IMR-90 (cell line): ENCODE results near the gene LIMS1. TPM values are rescaled to one million over a fixed set of nuclear protein-coding genes. Genes with fewer than 3 reads are reported as not detected.

Experiments
- ATAC-seq: fragments of 200-7000 bp; cut with Tn5 transposase; 2 replicates; pipeline ENCODE4 v1.9.1; 2020; ENCODE audit warnings: low read depth, mild to moderate bottlenecking, moderate library complexity
- BruUV-seq: library from RNA; stranded (reverse); fragments of 400-500 nt; replicated peaks from 2 replicates; lab custom pipeline; 2021; lab: Mats Ljungman, UMichigan
- CTCF ChIA-PET: fragments of 300-600 bp; formaldehyde crosslinking; extraction: SDS; loops from one replicate; lab custom pipeline; 2021; ENCODE audit warnings: antibody characterized with exemption; lab: Yijun Ruan, JAX
- POLR2A ChIA-PET: fragments of 300-600 bp; sonication (Branson Sonifier 250); formaldehyde crosslinking; loops from one replicate; lab custom pipeline; 2022; ENCODE audit warnings: antibody characterized with exemption; ENCODE audit not compliant: unreplicated experiment; lab: Charles Lee
- DNase-seq: peaks from one replicate; pipeline ENCODE4 v3.0.0; 2013
- H2AFZ ChIP-seq: replicated peaks from 2 replicates; pipeline ENCODE3; 2013; ENCODE audit warnings: low read length, mild to moderate bottlenecking; ENCODE audit not compliant: poor library complexity
- H2AK5ac ChIP-seq: 2 replicates; pipeline ENCODE4 v1.6.1; 2013; ENCODE audit warnings: low read depth, low read length, inconsistent platforms
- H2AK9ac ChIP-seq: replicated peaks from 2 replicates; pipeline ENCODE3; 2013; ENCODE audit warnings: mild to moderate bottlenecking, low read depth, low read length, moderate library complexity; ENCODE audit not compliant: poor library complexity
- H2BK120ac ChIP-seq: 2 replicates; pipeline ENCODE4 v1.6.1; 2013; ENCODE audit warnings: low read depth, low read length, inconsistent platforms
- H2BK15ac ChIP-seq: 3 replicates; pipeline ENCODE4 v1.6.1; 2013; ENCODE audit warnings: low read depth, low read length, inconsistent platforms
- H2BK20ac ChIP-seq: 2 replicates; pipeline ENCODE4 v1.6.1; 2013; ENCODE audit warnings: low read depth, mild to moderate bottlenecking, inconsistent platforms, low read length, moderate library complexity
- H2BK5ac ChIP-seq: 2 replicates; pipeline ENCODE4 v1.6.1; 2013; ENCODE audit warnings: mild to moderate bottlenecking, low read depth, low read length, inconsistent platforms; ENCODE audit not compliant: poor library complexity, severe bottlenecking
- H3K14ac ChIP-seq: replicated peaks from 2 replicates; pipeline ENCODE4 v1.6.1; 2013; ENCODE audit warnings: low read depth, low read length, inconsistent platforms
- H3K18ac ChIP-seq: 2 replicates; pipeline ENCODE4 v1.6.1; 2013; ENCODE audit warnings: low read depth, low read length, control low read depth
- H3K23ac ChIP-seq: 2 replicates; pipeline ENCODE4 v1.6.1; 2013; ENCODE audit warnings: low read depth, low read length, inconsistent platforms
- H3K27ac ChIP-seq: 2 replicates; pipeline ENCODE4 v1.5.1; 2013; ENCODE audit warnings: mild to moderate bottlenecking, control low read depth, low read length; ENCODE audit not compliant: insufficient read depth
- H3K27me3 ChIP-seq: 2 replicates; pipeline ENCODE4 v1.6.1; 2013; ENCODE audit warnings: low read length; ENCODE audit not compliant: control insufficient read depth, insufficient read depth
- H3K36me3 ChIP-seq: 2 replicates; pipeline ENCODE4 v1.6.1; 2013; ENCODE audit warnings: low read length, mixed read lengths; ENCODE audit not compliant: control insufficient read depth, insufficient read depth
- H3K4ac ChIP-seq: 2 replicates; pipeline ENCODE4 v1.6.1; 2013; ENCODE audit warnings: low read depth, low read length, inconsistent platforms
- H3K4me1 ChIP-seq: 2 replicates; pipeline ENCODE4 v1.6.1; 2013; ENCODE audit warnings: low read length, mixed read lengths; ENCODE audit not compliant: control insufficient read depth, insufficient read depth
- H3K4me2 ChIP-seq: 2 replicates; pipeline ENCODE4 v1.6.1; 2013; ENCODE audit warnings: low read depth, mild to moderate bottlenecking, control low read depth, low read length, moderate library complexity
- H3K4me3 ChIP-seq: 2 replicates; pipeline ENCODE4 v1.5.1; 2013; ENCODE audit warnings: low read depth, mild to moderate bottlenecking, control low read depth, low read length, moderate library complexity; ENCODE audit not compliant: insufficient read depth
- H3K56ac ChIP-seq: 2 replicates; pipeline ENCODE4 v1.6.1; 2013; ENCODE audit warnings: low read length, inconsistent platforms; ENCODE audit not compliant: insufficient read depth; ENCODE audit errors: extremely low read depth
- H3K79me1 ChIP-seq, 2 experiments: 2 replicates each; pipeline ENCODE4 v1.6.1; 2013; ENCODE audit warnings: low read length in 2 of 2, inconsistent platforms in 1 of 2, low read depth in 1 of 2
- H3K9ac ChIP-seq: 2 replicates; pipeline ENCODE4 v1.6.1; 2013; ENCODE audit warnings: low read depth, low read length, control low read depth
- H3K9me1 ChIP-seq: 2 replicates; pipeline ENCODE4 v1.6.1; 2013; ENCODE audit warnings: low read length, inconsistent platforms; ENCODE audit not compliant: insufficient read depth
- H3K9me3 ChIP-seq: 2 replicates; pipeline ENCODE4 v1.6.1; 2013; ENCODE audit warnings: low read length; ENCODE audit not compliant: control insufficient read depth, insufficient read depth
- H4K20me1 ChIP-seq: 2 replicates; pipeline ENCODE4 v1.6.1; 2013; ENCODE audit warnings: low read length, inconsistent platforms; ENCODE audit not compliant: insufficient read depth
- H4K5ac ChIP-seq: 2 replicates; pipeline ENCODE4 v1.6.1; 2013; ENCODE audit warnings: mild to moderate bottlenecking, low read depth, low read length, control low read depth
- H4K8ac ChIP-seq, 2 experiments: 2 replicates each; pipeline ENCODE4 v1.6.1; 2013; ENCODE audit warnings: low read depth in 2 of 2, low read length in 2 of 2, control low read depth in 1 of 2, inconsistent platforms in 1 of 2
- H4K91ac ChIP-seq: 2 replicates; pipeline ENCODE4 v1.6.1; 2013; ENCODE audit warnings: low read depth, low read length, inconsistent platforms; ENCODE audit not compliant: insufficient read depth
- CHD1 ChIP-seq: IDR thresholded peaks from 2 replicates; pipeline ENCODE4 v1.6.1; 2012; ENCODE audit warnings: low read depth, low read length, improper control_type of control experiment
- CTCF ChIP-seq: conservative IDR thresholded peaks from 2 replicates; pipeline ENCODE4 v1.5.1; 2012; ENCODE audit warnings: mild to moderate bottlenecking, low read depth, low read length, improper control_type of control experiment
- FOS ChIP-seq: fragments of 150-350 bp; IDR thresholded peaks from 2 replicates; pipeline ENCODE4 v1.6.1; 2016; ENCODE audit warnings: low read depth, low read length
- MAFK ChIP-seq: IDR thresholded peaks from 2 replicates; pipeline ENCODE4 v1.6.1; 2012; ENCODE audit warnings: low read depth, low read length, improper control_type of control experiment
- MAZ ChIP-seq: IDR thresholded peaks from 2 replicates; pipeline ENCODE4 v1.6.1; 2012; ENCODE audit warnings: low read depth, mild to moderate bottlenecking, low read length, improper control_type of control experiment, moderate library complexity, borderline replicate concordance
- POLR2A ChIP-seq: IDR thresholded peaks from 2 replicates; pipeline ENCODE4 v1.6.1; 2012; ENCODE audit warnings: mild to moderate bottlenecking, low read depth, low read length
- RAD21 ChIP-seq: IDR thresholded peaks from 2 replicates; pipeline ENCODE4 v1.6.1; 2012; ENCODE audit warnings: low read length, improper control_type of control experiment
- RCOR1 ChIP-seq: IDR thresholded peaks from 2 replicates; pipeline ENCODE4 v1.6.1; 2012; ENCODE audit warnings: mild to moderate bottlenecking, low read length, improper control_type of control experiment; ENCODE audit not compliant: insufficient replicate concordance
- RFX5 ChIP-seq: IDR thresholded peaks from 2 replicates; pipeline ENCODE4 v1.8.0; 2012; ENCODE audit warnings: low read depth, mild to moderate bottlenecking, low read length, moderate library complexity
- SMC3 ChIP-seq: fragments of 150-350 bp; IDR thresholded peaks from 2 replicates; pipeline ENCODE4 v1.6.1; 2016; ENCODE audit warnings: low read depth, mild to moderate bottlenecking, antibody characterized with exemption, low read length, moderate library complexity
- USF2 ChIP-seq: fragments of 150-350 bp; IDR thresholded peaks from 2 replicates; pipeline ENCODE4 v1.6.1; 2017; ENCODE audit warnings: mild to moderate bottlenecking, antibody characterized with exemption, low read length, low read depth
- WGBS, 2 experiments: methylation state at CpG; one replicate each; pipeline versions ENCODE4 v1.1.5 to v1.1.7; 2013; ENCODE audit warnings: missing lambda C conversion rate in 2 of 2; ENCODE audit not compliant: insufficient read length in 1 of 2; ENCODE audit errors: extremely low coverage in 2 of 2; 5-methylcytosine and 5-hydroxymethylcytosine counted together
- dilution Hi-C: fragments of 300-500 bp; cut with HindIII; formaldehyde crosslinking; loops from one replicate; pipeline ENCODE4 v1.14.3; 2018; ENCODE audit warnings: low sequenced_read_pairs; ENCODE audit not compliant: unreplicated experiment
- in situ Hi-C: fragments of 300-500 bp; cut with MboI; formaldehyde crosslinking; loops from 3 replicates; pipeline ENCODE4 v1.14.3; 2019; ENCODE audit warnings: low sequenced_read_pairs, inconsistent platforms, mixed read lengths
- intact Hi-C: fragments of 100-400 bp; cut with micrococcal nuclease; formaldehyde crosslinking; loops from 2 replicates; pipeline ENCODE4 v1.10.0; 2022
- polyA plus RNA-seq, 3 experiments: library from polyadenylated mRNA; depleted of rRNA; stranded (reverse); fragments of >200 nt; gene quantifications; 2 replicates each; pipeline ENCODE4 v1.2.3, GENCODE V29; 2012; ENCODE audit warnings: low replicate concordance in 1 of 3
- total RNA-seq: library from RNA; depleted of rRNA; stranded (reverse); fragments of >200 nt; gene quantifications from 2 replicates; pipeline ENCODE4 v1.2.3, GENCODE V29; 2012

Gene LIMS1
- total and polyA plus RNA-seq, 2 of the 4 experiments (the other 2 are of a cell fraction), result 59.1 to 131 TPM

GRCh38 chr2:108534584-108535356, 500 bp downstream of the LIMS1 start:
- H3K4ac ChIP-seq, result peak overlapping the region; percentile 67
- no peak overlapping the region for H2AK5ac ChIP-seq
- no peak overlapping the region for H2BK15ac ChIP-seq
- 0% methylated on average over 23 of the region's 57 CpGs; no CpG with 5 or more reads in 1 of the 2 experiments for WGBS, 2 experiments
- H3K36me3 ChIP-seq, result no peaks in the 10 kb centered on the region
- H3K4me1 ChIP-seq, result peaks cover 10% of the 10 kb centered on the region
- peaks cover 12 to 51% of the 10 kb centered on the region in 2 experiments; a peak in 3 of 4 replicates for H3K79me1 ChIP-seq
- no peak overlapping the region for H2BK20ac ChIP-seq
- in situ Hi-C loops, result no loop called here
- H4K5ac ChIP-seq, result peak overlapping the region; percentile 25; the same call in 1 of the 2 replicates
- H3K9me1 ChIP-seq, result peaks cover 6% of the 10 kb centered on the region; the same call in 1 of the 2 replicates
- peak overlapping the region; percentile 60 for H2BK120ac ChIP-seq
- peak overlapping the region; percentile 82 for H3K9ac ChIP-seq
- H2AK9ac ChIP-seq, result no peak overlapping the region
- H3K56ac ChIP-seq, result peak overlapping the region; percentile 76
- peak overlapping the region; percentile 85 for H3K4me2 ChIP-seq
- peak overlapping the region; percentile 41; the same call in 1 of the 2 replicates for H4K91ac ChIP-seq
- H3K27ac ChIP-seq, result peak overlapping the region; percentile 73
- dilution Hi-C loops, result no loop called here
- DNase-seq (no peak), ATAC-seq (peak; percentile 28)
- H3K14ac ChIP-seq, result peak overlapping the region; percentile 66
- no TSS peak for BruUV-seq
- peak overlapping the region; percentile 85 for H2BK5ac ChIP-seq
- peak overlapping the region; percentile 70 for H2AFZ ChIP-seq
- H3K23ac ChIP-seq, result peak overlapping the region; percentile 96
- ChIA-PET CTCF (interaction anchor here (0.6 to 1.5 kb wide), 4 partner anchors 19 to 102 kb away, joined by 3 to 8 read pairs (median 5); no protein-coding TSS in a partner anchor), POLR2A (interaction anchor here (0.6 kb wide), 1 partner anchor 41 kb away, joined by 3 read pairs; no protein-coding TSS in a partner anchor)
- H4K20me1 ChIP-seq, result peaks cover 38% of the 10 kb centered on the region
- no peaks in the 10 kb centered on the region for H3K9me3 ChIP-seq
- peak overlapping the region in 1 of 2 experiments; percentile 37; a peak in 1 of 4 replicates for H4K8ac ChIP-seq
- intact Hi-C loops, result loop anchor here (2.0 kb wide), 2 partner anchors 40 to 50 kb away; no protein-coding TSS in a partner anchor
- H3K4me3 ChIP-seq, result peak overlapping the region; percentile 75
- TF ChIP-seq RAD21, result no peak
- no peak for TF ChIP-seq SMC3
- no peak for TF ChIP-seq FOS
- no peak for TF ChIP-seq RFX5
- TF ChIP-seq RCOR1, result no peak
- TF ChIP-seq MAFK, result peak; percentile 67
- TF ChIP-seq CTCF, result no peak
- TF ChIP-seq USF2, result no peak
- TF ChIP-seq CHD1, result no peak; the same call in 1 of the 2 replicates
- peak; percentile 25; the same call in 1 of the 2 replicates for TF ChIP-seq POLR2A
- TF ChIP-seq MAZ, result no peak
- no peaks in the 10 kb centered on the region for H3K27me3 ChIP-seq
- H3K18ac ChIP-seq, result peak overlapping the region; percentile 52; the same call in 1 of the 2 replicates
